GM12878 (cell line): ENCODE measurements around the gene USP36.

ENCODE experiments used
- CBFB ChIP-seq: IDR thresholded peaks from 2 replicates; pipeline ENCODE4 v1.6.1; 2016; ENCODE audit warnings: antibody characterized with exemption, low read depth
- CHD2 ChIP-seq: IDR thresholded peaks from 2 replicates; pipeline ENCODE4 v1.6.1; 2011; ENCODE audit warnings: low read depth, low read length, improper control_type of control experiment, borderline replicate concordance
- CTCF ChIP-seq, 3 experiments: IDR thresholded peaks in 2 of 3; conservative IDR thresholded peaks in 1 of 3; 2 replicates each; pipeline ENCODE4 v1.5.1; 2011; ENCODE audit warnings: low read depth in 3 of 3, low read length in 3 of 3, mild to moderate bottlenecking in 3 of 3, control low read depth in 2 of 3, moderate library complexity in 2 of 3, inconsistent platforms in 1 of 3, mixed read lengths in 1 of 3; ENCODE audit not compliant: control insufficient read depth in 2 of 3, insufficient read depth in 1 of 3; ENCODE audit errors: extremely low read depth in 1 of 3
- ELK1 ChIP-seq: IDR thresholded peaks from 2 replicates; pipeline ENCODE4 v1.6.1; 2012; ENCODE audit warnings: low read depth, low read length, improper control_type of control experiment
- EZH2 ChIP-seq: IDR thresholded peaks from 2 replicates; pipeline ENCODE4 v1.6.1; 2012; ENCODE audit warnings: low read depth, mild to moderate bottlenecking, control low read depth, inconsistent platforms, low read length, borderline replicate concordance; ENCODE audit not compliant: control insufficient read depth
- NFYB ChIP-seq: IDR thresholded peaks from 2 replicates; pipeline ENCODE4 v1.6.1; 2011; ENCODE audit warnings: low read depth, mild to moderate bottlenecking, low read length, improper control_type of control experiment, moderate library complexity; ENCODE audit not compliant: insufficient read depth
- RAD21 ChIP-seq: IDR thresholded peaks from 2 replicates; pipeline ENCODE4 v1.6.1; 2011; ENCODE audit warnings: mild to moderate bottlenecking, low read depth, low read length, moderate library complexity; ENCODE audit not compliant: insufficient read depth
- SKIL ChIP-seq: fragments of 450-650 bp; IDR thresholded peaks from 2 replicates; pipeline ENCODE4 v1.6.1; 2017; ENCODE audit warnings: mild to moderate bottlenecking, low read depth, inconsistent platforms; ENCODE audit not compliant: poor library complexity, severe bottlenecking
- TAF1 ChIP-seq: IDR thresholded peaks from 2 replicates; pipeline ENCODE4 v1.6.1; 2011; ENCODE audit warnings: mild to moderate bottlenecking, low read depth, low read length, borderline replicate concordance
- YY1 ChIP-seq: IDR thresholded peaks from 2 replicates; pipeline ENCODE4 v1.6.1; 2011; ENCODE audit warnings: low read depth, mild to moderate bottlenecking, low read length
- ZBTB4 ChIP-seq: fragments of 450-650 bp; formaldehyde crosslinking; IDR thresholded peaks from 2 replicates; pipeline ENCODE4 v1.4.0; 2022; ENCODE audit warnings: mild to moderate bottlenecking, moderate library complexity
- ZSCAN29 ChIP-seq: fragments of 450-650 bp; IDR thresholded peaks from 2 replicates; pipeline ENCODE4 v1.6.1; 2017; ENCODE audit warnings: mild to moderate bottlenecking, moderate library complexity

- TF ChIP-seq SKIL, result no peak
- TF ChIP-seq CHD2, result no peak
- TF ChIP-seq TAF1, result no peak
- no peak for TF ChIP-seq RAD21
- TF ChIP-seq CBFB, result no peak
- TF ChIP-seq ZBTB4 (CRISPR knock-in tag), result no peak
- no peak for TF ChIP-seq YY1
- no peak for TF ChIP-seq ZSCAN29
- TF ChIP-seq CTCF (IDR thresholded peaks at IDR 0.05 in 2 of 3, conservative IDR thresholded peaks at IDR 0.05 in 1 of 3; ENCODE audit: control insufficient read depth in 2 of 3, extremely low read depth in 1 of 3, insufficient read depth in 1 of 3, low read depth in 3 of 3, low read length in 3 of 3), result no peak
- TF ChIP-seq ELK1, result no peak
- no peak for TF ChIP-seq EZH2
- TF ChIP-seq NFYB, result no peak
These were observed 72.8 kb downstream of the USP36 start for GRCh38 chr17:78767806-78768205.
